Astrocyte of the spinal cord (primary cell): Measurements from ENCODE around the gene ASPN.
A peak's percentile ranks its signal among the peaks of the same experiment; 100 is the strongest.

Source experiments
- DNase-seq: peaks from one replicate; pipeline ENCODE4 v3.0.0; 2011; ENCODE audit warnings: low read depth, low spot score
- H3K4me3 ChIP-seq: 2 replicates; pipeline ENCODE4 v1.5.1; 2011; ENCODE audit warnings: low read depth, mild to moderate bottlenecking, low read length, moderate library complexity
- in situ Hi-C: cut with HindIII; loops from 2 replicates; pipeline ENCODE4 v1.10.0; 2017; ENCODE audit warnings: low sequenced_read_pairs
- TF ChIP-seq, protein P1 (sequence below): IDR thresholded peaks from 2 replicates; pipeline ENCODE4 v1.5.1; 2012; ENCODE audit warnings: low read depth, mild to moderate bottlenecking, low read length, inconsistent platforms

The ASPN gene

GRCh38 chr9:92488681-92489550, 6.6 kb upstream of the ASPN start:
- peak; percentile 55 for DNase-seq
- TF ChIP-seq, protein P1, sequence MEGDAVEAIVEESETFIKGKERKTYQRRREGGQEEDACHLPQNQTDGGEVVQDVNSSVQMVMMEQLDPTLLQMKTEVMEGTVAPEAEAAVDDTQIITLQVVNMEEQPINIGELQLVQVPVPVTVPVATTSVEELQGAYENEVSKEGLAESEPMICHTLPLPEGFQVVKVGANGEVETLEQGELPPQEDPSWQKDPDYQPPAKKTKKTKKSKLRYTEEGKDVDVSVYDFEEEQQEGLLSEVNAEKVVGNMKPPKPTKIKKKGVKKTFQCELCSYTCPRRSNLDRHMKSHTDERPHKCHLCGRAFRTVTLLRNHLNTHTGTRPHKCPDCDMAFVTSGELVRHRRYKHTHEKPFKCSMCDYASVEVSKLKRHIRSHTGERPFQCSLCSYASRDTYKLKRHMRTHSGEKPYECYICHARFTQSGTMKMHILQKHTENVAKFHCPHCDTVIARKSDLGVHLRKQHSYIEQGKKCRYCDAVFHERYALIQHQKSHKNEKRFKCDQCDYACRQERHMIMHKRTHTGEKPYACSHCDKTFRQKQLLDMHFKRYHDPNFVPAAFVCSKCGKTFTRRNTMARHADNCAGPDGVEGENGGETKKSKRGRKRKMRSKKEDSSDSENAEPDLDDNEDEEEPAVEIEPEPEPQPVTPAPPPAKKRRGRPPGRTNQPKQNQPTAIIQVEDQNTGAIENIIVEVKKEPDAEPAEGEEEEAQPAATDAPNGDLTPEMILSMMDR, result no peak
- in situ Hi-C loops, result no loop called here
- H3K4me3 ChIP-seq, result no peak overlapping the region

- H3K4me3 ChIP-seq, result no peak overlapping the region
- no peak for DNase-seq
- TF ChIP-seq, protein P1, result no peak
- in situ Hi-C loops, result no loop called here
Measured at GRCh38 chr9:92486371-92486770, 4.1 kb upstream of the ASPN start.

- in situ Hi-C loops, result no loop called here
- H3K4me3 ChIP-seq, result no peak overlapping the region
- DNase-seq, result no peak
- TF ChIP-seq, protein P1, result no peak
Measured at GRCh38 chr9:92484563-92484962, 2.3 kb upstream of the ASPN start.

GRCh38 chr9:92483627-92484545, 1.6 kb upstream of the ASPN start:
- H3K4me3 ChIP-seq, result no peak overlapping the region
- TF ChIP-seq, protein P1, result no peak
- peak; percentile 31 for DNase-seq
- in situ Hi-C loops, result no loop called here

GRCh38 chr9:92482805-92483204, 499 bp upstream of the ASPN start:
- TF ChIP-seq, protein P1, result no peak
- DNase-seq, result no peak
- no peak overlapping the region for H3K4me3 ChIP-seq
- in situ Hi-C loops, result no loop called here

DNA sequence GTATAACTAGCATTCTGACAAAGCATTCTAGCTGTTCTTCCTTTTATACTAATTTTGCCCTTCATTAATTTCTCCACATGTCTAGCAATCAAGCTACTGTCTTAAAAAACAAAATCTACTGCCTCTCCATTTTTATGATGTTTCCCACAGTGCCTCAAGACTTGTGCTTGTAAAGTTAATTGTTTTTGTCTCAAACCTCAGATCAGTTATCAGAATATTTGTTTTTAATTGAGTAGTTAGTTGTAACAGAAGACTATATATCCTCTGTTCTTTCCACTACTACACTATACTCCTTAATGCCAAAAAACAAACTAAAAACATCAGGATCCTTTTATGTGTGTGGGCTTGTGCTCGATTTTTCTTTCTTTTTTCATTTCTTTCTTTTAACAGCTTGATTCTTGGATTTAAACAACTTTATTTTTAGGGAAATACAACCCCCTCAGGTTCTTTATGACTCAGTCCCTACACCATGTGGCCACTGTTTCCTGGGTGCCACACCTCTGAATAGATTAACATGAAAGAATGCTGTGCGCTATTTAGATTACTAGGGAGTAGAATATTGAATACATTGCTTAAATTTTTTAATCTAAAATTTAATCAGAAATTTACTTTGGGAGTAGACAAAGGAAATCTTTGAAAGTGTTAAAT, 1.2 kb downstream of the ASPN start:
- no peak overlapping the region for H3K4me3 ChIP-seq
- DNase-seq, result peak; percentile 27
- in situ Hi-C loops, result no loop called here
- TF ChIP-seq, protein P1, result no peak
